Activated CD8-positive, alpha-beta memory T cell treated with anti-CD3 and anti-CD28 coated beads, Interleukin-2, amount 10 ng/mL, durations not matched to agents 7 days and 5 days (primary cell): ENCODE data around the gene ZXDC. TPM values are rescaled to one million over a fixed set of nuclear protein-coding genes. Genes with fewer than 3 reads are reported as not detected.

ENCODE experiments used
- ATAC-seq: fragments of 150-1000 bp; cut with Tn5 transposase; one replicate; pipeline ENCODE4 v1.10.0; 2021; ENCODE audit warnings: moderate library complexity
- CTCF ChIA-PET: fragments of 350-600 bp; sonication (Branson Sonifier 250); formaldehyde crosslinking; loops from one replicate; lab custom pipeline; 2021; ENCODE audit warnings: antibody characterized with exemption; lab: Charles Lee
- DNase-seq: peaks from one replicate; pipeline ENCODE4 v3.0.0-alpha.2; 2020
- H3K27ac Mint-ChIP-seq: one replicate; pipeline ENCODE4 v1.8.0; 2021; ENCODE audit warnings: mild to moderate bottlenecking, mixed read lengths
- H3K27me3 Mint-ChIP-seq: one replicate; pipeline ENCODE4 v1.8.0; 2021; ENCODE audit warnings: mixed read lengths
- H3K36me3 Mint-ChIP-seq: one replicate; pipeline ENCODE4 v1.8.0; 2021; ENCODE audit warnings: mild to moderate bottlenecking, mixed read lengths
- H3K4me1 Mint-ChIP-seq: one replicate; pipeline ENCODE4 v1.8.0; 2021; ENCODE audit warnings: mixed read lengths
- H3K4me3 Mint-ChIP-seq: one replicate; pipeline ENCODE4 v1.8.0; 2021; ENCODE audit warnings: mild to moderate bottlenecking, moderate library complexity, mixed read lengths
- H3K9me3 Mint-ChIP-seq: one replicate; pipeline ENCODE4 v1.8.0; 2022; ENCODE audit warnings: low read depth, mixed read lengths
- total RNA-seq, 2 experiments: library from RNA; stranded (reverse); gene quantifications; one replicate each; pipeline ENCODE4 v1.2.3, GENCODE V29; 2021

The ZXDC gene
- 10 to 100 TPM; 21.5 to 22.7 TPM for total RNA-seq

GRCh38 chr3:126475413-126476114 is at the start of gene ZXDC:
ZXDC (minus strand) TSS chr3:126475891; CDS start chr3:126475865, 26 bp downstream.
- peak; percentile 94 for DNase-seq
- Mint-ChIP-seq H3K4me3 (peak within 1 kb of the TSS; percentile 82), H3K36me3 (peaks cover 17% of the 10 kb centered on the region), H3K9me3 (no peaks in the 10 kb centered on the region), H3K4me1 (peaks cover 39% of the 10 kb centered on the region), H3K27ac (peak within 1 kb of the TSS; percentile 80), H3K27me3 (no peaks in the 10 kb centered on the region)
- CTCF ChIA-PET: interaction anchor here (0.7 to 1.5 kb wide), 3 partner anchors 18 to 47 kb away, joined by 3 to 4 read pairs (median 3); no protein-coding TSS in a partner anchor
- ATAC-seq: peak; percentile 91

- no peak for DNase-seq
- Mint-ChIP-seq H3K4me1 (no peaks in the 10 kb centered on the region), H3K27me3 (peaks cover 27% of the 10 kb centered on the region), H3K9me3 (no peaks in the 10 kb centered on the region), H3K27ac (no peak overlapping the region), H3K4me3 (no peak overlapping the region), H3K36me3 (no peaks in the 10 kb centered on the region)
- no peak for ATAC-seq
- CTCF ChIA-PET: no interaction called here
These were observed 49.6 kb upstream of the ZXDC start for GRCh38 chr3:126525091-126525852.

DNA sequence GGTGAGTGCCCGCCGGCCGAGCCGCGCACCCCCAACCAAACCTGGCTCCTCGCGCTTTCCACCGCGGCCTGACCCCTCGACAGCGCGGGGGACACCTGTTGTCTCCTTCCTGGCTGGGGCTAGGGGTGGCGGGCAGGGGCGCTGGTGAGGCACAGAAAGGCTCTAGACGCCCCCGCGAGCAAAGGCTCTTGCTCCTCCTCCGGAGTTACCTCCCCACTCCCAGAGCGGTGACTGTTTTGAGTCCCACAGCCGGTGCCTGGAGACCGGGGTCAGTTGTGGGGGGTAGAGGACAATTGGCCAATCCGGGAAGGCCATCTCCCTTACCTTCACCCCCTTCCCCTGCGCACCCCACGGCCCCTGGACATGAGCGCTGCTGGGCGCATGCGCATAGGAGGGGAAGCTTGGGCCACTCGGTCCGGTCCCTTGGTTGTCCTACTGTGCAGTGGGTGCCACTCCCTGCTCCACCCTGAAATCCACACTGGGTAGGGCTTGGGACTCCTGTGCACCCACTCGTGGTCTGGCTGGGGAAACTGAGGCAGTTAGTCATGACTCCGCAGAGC is 48.8 kb upstream of the ZXDC start:
- H3K9me3 Mint-ChIP-seq: no peaks in the 10 kb centered on the region
- CTCF ChIA-PET: no interaction called here
- H3K4me3 Mint-ChIP-seq: no peak overlapping the region
- no peaks in the 10 kb centered on the region for H3K36me3 Mint-ChIP-seq
- peaks cover 2% of the 10 kb centered on the region for H3K4me1 Mint-ChIP-seq
- DNase-seq (no peak), ATAC-seq (no peak)
- H3K27ac Mint-ChIP-seq: no peak overlapping the region
- peaks cover 27% of the 10 kb centered on the region for H3K27me3 Mint-ChIP-seq

DNA sequence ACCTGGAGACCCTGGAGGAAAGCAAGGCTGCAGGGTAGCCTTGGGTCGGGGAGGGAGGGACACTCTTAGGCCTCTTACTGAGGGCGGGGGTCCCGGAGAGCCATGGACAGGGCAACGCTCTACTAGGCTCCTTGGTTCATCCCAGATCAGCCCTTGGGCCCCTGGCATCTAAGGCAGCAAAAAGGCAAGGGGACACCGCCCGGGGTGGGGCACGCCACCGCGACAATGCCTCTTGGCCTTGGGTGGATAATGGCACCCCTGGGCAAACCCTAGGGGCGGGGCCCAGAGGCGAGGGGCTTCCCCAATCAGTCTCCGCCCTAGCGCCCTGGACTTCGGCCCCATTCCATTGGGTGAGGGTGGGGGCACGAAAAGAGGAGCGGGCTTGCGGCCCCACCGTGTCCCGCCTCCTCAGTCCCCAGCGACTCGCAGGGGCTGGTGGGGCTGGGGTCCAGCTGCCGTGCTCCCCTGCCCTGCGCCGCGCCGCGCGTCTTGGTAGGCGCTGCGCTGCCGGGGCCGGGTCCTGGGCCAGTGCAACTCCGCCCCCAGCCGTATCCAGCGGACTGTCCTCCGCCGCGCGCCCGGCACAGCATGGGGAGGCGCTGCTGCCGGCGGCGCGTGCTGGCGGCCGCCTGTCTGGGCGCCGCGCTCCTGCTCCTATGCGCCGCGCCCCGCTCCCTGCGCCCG is 48.2 kb upstream of the ZXDC start, which contains the start of gene CHST13:
TSS of gene CHST13 (plus strand) at position 411 of the 684 bp plus-strand sequence. CDS start at position 589, 178 bp downstream.
- H3K27ac Mint-ChIP-seq: no peak within 1 kb of the TSS
- no peak for ATAC-seq
- H3K9me3 Mint-ChIP-seq: no peaks in the 10 kb centered on the region
- H3K4me3 Mint-ChIP-seq: no peak within 1 kb of the TSS
- peaks cover 9% of the 10 kb centered on the region for H3K4me1 Mint-ChIP-seq
- CTCF ChIA-PET: interaction anchor here (1.5 kb wide), 1 partner anchor 15 kb away, joined by 3 read pairs; no protein-coding TSS in a partner anchor
- H3K36me3 Mint-ChIP-seq: no peaks in the 10 kb centered on the region
- H3K27me3 Mint-ChIP-seq: peaks cover 27% of the 10 kb centered on the region
- DNase-seq: no peak

DNA sequence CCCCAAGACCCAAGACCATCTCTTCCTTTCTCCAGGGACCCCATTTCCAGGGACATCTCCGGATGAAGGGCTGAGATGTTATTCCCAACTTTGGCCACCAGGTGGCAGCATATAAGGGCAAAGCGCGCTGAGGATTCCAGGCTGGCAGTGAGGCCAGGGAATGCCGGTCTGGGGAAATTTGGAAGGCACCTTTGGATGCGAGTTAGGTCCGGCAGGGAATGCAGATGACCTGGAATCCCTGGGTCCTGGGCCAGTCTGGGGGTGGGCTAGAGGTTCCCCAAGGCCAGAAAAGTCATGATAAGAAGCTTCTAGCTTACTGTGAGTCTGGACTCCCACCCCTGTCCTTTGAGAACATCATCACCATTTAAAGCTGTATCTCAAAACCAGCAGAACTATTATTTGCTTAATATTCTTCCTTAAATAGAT is 46.7 kb upstream of the ZXDC start:
- CTCF ChIA-PET: interaction anchor here (0.8 to 1.5 kb wide), 12 partner anchors 11 to 1025 kb away, joined by 3 to 5 read pairs (median 3); partner anchors contain the start of genes PLXNA1, TXNRD3 and ZXDC
- Mint-ChIP-seq H3K27ac (no peak overlapping the region), H3K4me3 (no peak overlapping the region), H3K9me3 (no peaks in the 10 kb centered on the region), H3K4me1 (peaks cover 9% of the 10 kb centered on the region), H3K36me3 (no peaks in the 10 kb centered on the region), H3K27me3 (peaks cover 27% of the 10 kb centered on the region)
- ATAC-seq (peak; percentile 40), DNase-seq (no peak)

GRCh38 chr3:126521122-126521891 is 45.6 kb upstream of the ZXDC start:
- H3K27ac Mint-ChIP-seq: no peak overlapping the region

DNA sequence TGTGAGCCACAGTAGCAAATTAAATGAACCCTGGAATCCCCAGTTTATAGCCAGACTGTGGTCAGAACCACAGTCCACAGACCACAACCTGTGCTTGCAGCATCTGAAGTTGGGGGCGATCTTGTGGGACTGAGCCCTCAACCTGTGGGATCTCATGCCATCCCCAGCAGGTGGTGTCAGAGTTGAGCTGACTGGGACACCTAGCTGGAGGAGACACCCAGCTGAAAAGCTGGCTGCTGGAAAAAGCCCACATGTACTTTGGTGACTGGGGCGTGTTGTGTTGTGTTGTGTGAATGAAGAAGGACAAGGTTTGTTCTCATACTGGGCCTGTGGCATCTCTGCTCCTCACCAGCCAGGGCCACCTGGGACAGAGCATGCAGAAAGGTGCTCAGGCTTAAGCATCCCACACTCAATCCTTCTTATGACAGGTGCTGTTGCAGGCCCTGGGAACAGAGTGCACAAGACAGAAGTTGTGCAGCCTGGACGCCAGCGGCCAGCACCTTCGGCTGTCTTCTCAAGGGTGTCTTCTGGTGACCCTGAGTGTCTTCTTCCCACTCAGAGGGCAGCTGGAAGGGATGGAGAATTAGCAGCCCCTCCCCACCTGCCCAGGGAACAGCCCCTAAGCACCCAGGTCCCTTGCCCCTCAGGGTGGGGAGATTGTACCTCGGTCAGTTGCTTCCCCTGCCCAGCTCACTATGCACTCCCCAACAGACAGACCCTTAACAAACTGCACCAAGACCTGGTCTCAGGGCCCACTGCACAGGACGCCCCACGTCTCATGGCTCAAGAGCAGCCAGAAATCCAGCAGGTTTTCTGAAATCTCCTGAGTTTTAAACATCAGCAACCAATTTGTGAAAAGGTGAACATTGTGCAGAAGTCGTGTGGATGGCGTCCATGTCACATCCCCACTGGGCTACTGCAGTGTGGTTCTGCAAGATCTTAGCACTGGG is 44.1 kb upstream of the ZXDC start:
- peaks cover 9% of the 10 kb centered on the region for H3K4me1 Mint-ChIP-seq
- H3K4me3 Mint-ChIP-seq: no peak overlapping the region
- no peaks in the 10 kb centered on the region for H3K9me3 Mint-ChIP-seq
- no peaks in the 10 kb centered on the region for H3K36me3 Mint-ChIP-seq
- peaks cover 23% of the 10 kb centered on the region for H3K27me3 Mint-ChIP-seq
- CTCF ChIA-PET: interaction anchor here (1.2 to 1.6 kb wide), 2 partner anchors 10 to 44 kb away, joined by 3 to 5 read pairs; partner anchors contain the start of gene ZXDC
- DNase-seq: peak; percentile 47
- no peak overlapping the region for H3K27ac Mint-ChIP-seq
- ATAC-seq: peak; percentile 25

More at GRCh38 chr3:126521122-126521891, 45.6 kb upstream of the ZXDC start:
- DNase-seq (no peak), ATAC-seq (no peak)
- CTCF ChIA-PET: interaction anchor here (0.9 to 1.5 kb wide), 4 partner anchors 12 to 183 kb away, joined by 3 to 5 read pairs (median 4); partner anchors contain the start of genes CHCHD6 and ZXDC
- H3K9me3 Mint-ChIP-seq: no peaks in the 10 kb centered on the region
- H3K4me3 Mint-ChIP-seq: no peak overlapping the region
- H3K36me3 Mint-ChIP-seq: no peaks in the 10 kb centered on the region
- H3K27me3 Mint-ChIP-seq: peaks cover 27% of the 10 kb centered on the region
- H3K4me1 Mint-ChIP-seq: peaks cover 9% of the 10 kb centered on the region

GRCh38 chr3:126518779-126519177 is 43.1 kb upstream of the ZXDC start:
- Mint-ChIP-seq H3K27ac (no peak overlapping the region), H3K9me3 (no peaks in the 10 kb centered on the region), H3K4me3 (no peak overlapping the region), H3K4me1 (peaks cover 9% of the 10 kb centered on the region), H3K27me3 (peaks cover 18% of the 10 kb centered on the region), H3K36me3 (no peaks in the 10 kb centered on the region)
- ATAC-seq: no peak
- CTCF ChIA-PET: interaction anchor here (1.2 to 1.6 kb wide), 2 partner anchors 9 to 43 kb away, joined by 3 to 5 read pairs; partner anchors contain the start of gene ZXDC
- DNase-seq: no peak

- H3K9me3 Mint-ChIP-seq: no peaks in the 10 kb centered on the region
- H3K36me3 Mint-ChIP-seq: no peaks in the 10 kb centered on the region
- no peak overlapping the region for H3K27ac Mint-ChIP-seq
- peaks cover 9% of the 10 kb centered on the region for H3K4me1 Mint-ChIP-seq
- H3K27me3 Mint-ChIP-seq: peaks cover 13% of the 10 kb centered on the region
- ATAC-seq: no peak
- CTCF ChIA-PET: interaction anchor here (1.2 to 1.6 kb wide), 2 partner anchors 8 to 42 kb away, joined by 3 to 5 read pairs; partner anchors contain the start of gene ZXDC
- DNase-seq: no peak
- no peak overlapping the region for H3K4me3 Mint-ChIP-seq
These were observed 42.5 kb upstream of the ZXDC start for GRCh38 chr3:126517986-126518778.

DNA sequence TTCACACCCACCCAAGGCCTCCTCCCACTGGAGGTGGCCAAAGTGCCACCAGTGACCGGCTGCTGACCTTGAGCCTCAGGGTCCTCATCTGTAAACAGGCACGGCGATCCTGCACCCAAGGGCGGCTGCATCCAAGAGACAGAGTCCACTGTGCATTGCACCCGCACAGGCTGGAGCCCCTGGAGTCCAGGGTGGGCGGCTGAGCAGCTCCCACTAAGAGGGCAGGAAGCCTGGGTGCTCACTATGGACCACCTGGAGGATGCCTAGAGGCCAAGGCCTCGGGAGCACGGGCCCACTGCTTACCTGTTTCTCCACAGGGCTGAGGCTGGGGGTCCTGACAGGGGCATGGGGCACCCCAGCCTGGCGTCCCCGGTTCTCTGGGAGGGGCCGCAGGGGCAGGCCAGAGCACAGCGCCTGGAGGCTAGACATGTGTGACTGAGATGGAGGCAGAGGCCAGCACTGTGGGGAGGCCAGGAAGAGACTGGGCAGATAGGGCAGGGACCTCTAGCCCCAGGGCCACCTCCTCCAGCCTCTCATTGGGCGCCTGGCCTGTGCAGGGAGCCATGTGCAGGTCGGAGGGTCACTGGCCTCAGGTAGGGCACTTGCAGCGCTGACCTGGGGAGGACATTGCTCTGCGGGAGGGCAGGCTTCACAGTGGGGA is 41.7 kb upstream of the ZXDC start, which contains the start of gene UROC1:
TSS of gene UROC1 (minus strand) at position 483 of the 661 bp plus-strand sequence. CDS start at position 429, 54 bp downstream.
- CTCF ChIA-PET: no interaction called here
- H3K4me1 Mint-ChIP-seq: peaks cover 9% of the 10 kb centered on the region
- H3K36me3 Mint-ChIP-seq: no peaks in the 10 kb centered on the region
- DNase-seq: no peak
- H3K27ac Mint-ChIP-seq: no peak within 1 kb of the TSS
- no peak for ATAC-seq
- H3K4me3 Mint-ChIP-seq: no peak within 1 kb of the TSS
- peaks cover 5% of the 10 kb centered on the region for H3K27me3 Mint-ChIP-seq
- no peaks in the 10 kb centered on the region for H3K9me3 Mint-ChIP-seq
